ENCODE results near the gene PSMC3IP. TPM values are rescaled to one million over a fixed set of nuclear protein-coding genes. Genes with fewer than 3 reads are reported as not detected.
"Not testable (repeated sequence)": the region's sequence is repeated elsewhere in the genome, so short reads cannot be mapped to it uniquely, and the experiment has no call there.

Gene PSMC3IP
- total RNA-seq, 1 donor from 2014 or later, result 1.3 TPM

- FAIRE-seq (peak; percentile 55), DNase-seq (ENCODE audit: low read depth) (no peak)
- Histone ChIP-seq H3K4me3 (ENCODE audit: low read depth, low read length) (no peak overlapping the region), H3K36me3 (ENCODE audit: control insufficient read depth, insufficient read depth, low read length) (peaks cover 13% of the 10 kb centered on the region), H3K27me3 (ENCODE audit: control insufficient read depth, insufficient read depth, low read length) (no peaks in the 10 kb centered on the region)
- no peak for TF ChIP-seq CTCF (IDR thresholded peaks at IDR 0.05; ENCODE audit: insufficient read depth, low read length, severe bottlenecking)
Measured at GRCh38 chr17:42543190-42544079, 34.1 kb downstream of the PSMC3IP start.

- peak; percentile 71 for DNase-seq (ENCODE audit: low read depth)
- no peak for FAIRE-seq
- no peak for TF ChIP-seq CTCF (IDR thresholded peaks at IDR 0.05; ENCODE audit: insufficient read depth, low read length, severe bottlenecking)
- H3K4me3 ChIP-seq (ENCODE audit: low read depth, low read length), result no peak overlapping the region
- H3K27me3 ChIP-seq (ENCODE audit: control insufficient read depth, insufficient read depth, low read length), result no peaks in the 10 kb centered on the region
- peaks cover 14% of the 10 kb centered on the region for H3K36me3 ChIP-seq (ENCODE audit: control insufficient read depth, insufficient read depth, low read length)
Measured at GRCh38 chr17:42541041-42541833, 36.3 kb downstream of the PSMC3IP start.

- not testable (repeated sequence) for DNase-seq (ENCODE audit: low read depth); FAIRE-seq; H3K27me3 ChIP-seq (ENCODE audit: control insufficient read depth, insufficient read depth, low read length); H3K4me3 ChIP-seq (ENCODE audit: low read depth, low read length)
- H3K36me3 ChIP-seq (ENCODE audit: control insufficient read depth, insufficient read depth, low read length), result peaks cover 14% of the 10 kb centered on the region
Measured at GRCh38 chr17:42540558-42540957, 37.0 kb downstream of the PSMC3IP start.

- DNase-seq (ENCODE audit: low read depth), result no peak
- Histone ChIP-seq H3K36me3 (ENCODE audit: control insufficient read depth, insufficient read depth, low read length) (peaks cover 11% of the 10 kb centered on the region), H3K4me3 (ENCODE audit: low read depth, low read length) (no peak overlapping the region), H3K27me3 (ENCODE audit: control insufficient read depth, insufficient read depth, low read length) (no peaks in the 10 kb centered on the region)
- no peak for FAIRE-seq
- no peak for TF ChIP-seq CTCF (IDR thresholded peaks at IDR 0.05; ENCODE audit: insufficient read depth, low read length, severe bottlenecking)
Measured at GRCh38 chr17:42538482-42538881, 39.0 kb downstream of the PSMC3IP start.

- no peak for FAIRE-seq
- no peak for DNase-seq (ENCODE audit: low read depth)
- Histone ChIP-seq H3K27me3 (ENCODE audit: control insufficient read depth, insufficient read depth, low read length) (no peaks in the 10 kb centered on the region), H3K4me3 (ENCODE audit: low read depth, low read length) (no peak overlapping the region), H3K36me3 (ENCODE audit: control insufficient read depth, insufficient read depth, low read length) (peaks cover 7% of the 10 kb centered on the region)
- no peak for TF ChIP-seq CTCF (IDR thresholded peaks at IDR 0.05; ENCODE audit: insufficient read depth, low read length, severe bottlenecking)
Measured at GRCh38 chr17:42537826-42538451, 39.6 kb downstream of the PSMC3IP start.
